ENCODE data around the gene ARHGAP10.

Gene ARHGAP10

DNA sequence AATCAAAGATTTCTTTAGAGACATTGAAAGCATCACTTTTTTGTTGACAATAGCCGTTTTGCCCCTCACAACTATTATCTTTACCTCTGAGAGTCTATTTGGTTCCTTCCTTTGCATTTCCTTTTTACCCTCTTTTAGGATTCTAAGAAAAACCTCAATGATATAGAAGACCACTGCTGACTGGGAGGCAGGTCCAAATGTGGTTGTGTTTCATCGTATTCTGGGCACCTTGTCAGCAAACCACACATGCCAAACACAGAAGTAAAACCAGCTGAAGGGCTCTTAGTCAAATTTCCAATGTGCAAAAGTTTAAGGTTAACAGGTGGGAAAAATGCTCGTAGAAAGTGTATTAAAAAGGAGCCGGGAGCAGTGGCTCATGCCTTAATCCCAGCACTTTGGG is 42.8 kb upstream of the ARHGAP10 start:
- no peak for DNase-seq
- H3K4me1 ChIP-seq: no peaks in the 10 kb centered on the region
- TF ChIP-seq, protein P1, sequence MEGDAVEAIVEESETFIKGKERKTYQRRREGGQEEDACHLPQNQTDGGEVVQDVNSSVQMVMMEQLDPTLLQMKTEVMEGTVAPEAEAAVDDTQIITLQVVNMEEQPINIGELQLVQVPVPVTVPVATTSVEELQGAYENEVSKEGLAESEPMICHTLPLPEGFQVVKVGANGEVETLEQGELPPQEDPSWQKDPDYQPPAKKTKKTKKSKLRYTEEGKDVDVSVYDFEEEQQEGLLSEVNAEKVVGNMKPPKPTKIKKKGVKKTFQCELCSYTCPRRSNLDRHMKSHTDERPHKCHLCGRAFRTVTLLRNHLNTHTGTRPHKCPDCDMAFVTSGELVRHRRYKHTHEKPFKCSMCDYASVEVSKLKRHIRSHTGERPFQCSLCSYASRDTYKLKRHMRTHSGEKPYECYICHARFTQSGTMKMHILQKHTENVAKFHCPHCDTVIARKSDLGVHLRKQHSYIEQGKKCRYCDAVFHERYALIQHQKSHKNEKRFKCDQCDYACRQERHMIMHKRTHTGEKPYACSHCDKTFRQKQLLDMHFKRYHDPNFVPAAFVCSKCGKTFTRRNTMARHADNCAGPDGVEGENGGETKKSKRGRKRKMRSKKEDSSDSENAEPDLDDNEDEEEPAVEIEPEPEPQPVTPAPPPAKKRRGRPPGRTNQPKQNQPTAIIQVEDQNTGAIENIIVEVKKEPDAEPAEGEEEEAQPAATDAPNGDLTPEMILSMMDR (IDR thresholded peaks at IDR 0.05): no peak
- H3K27ac ChIP-seq: no peak overlapping the region
- H3K27me3 ChIP-seq: peaks cover 0 to 4% of the 10 kb centered on the region in 2 donors
- H3K9me3 ChIP-seq: no peaks in the 10 kb centered on the region
- no peak overlapping the region for H3K4me3 ChIP-seq
- H3K36me3 ChIP-seq: no peaks in the 10 kb centered on the region
- intact Hi-C loops (cut with DNase I; ENCODE audit: low total_unique reads): no loop called here

DNA sequence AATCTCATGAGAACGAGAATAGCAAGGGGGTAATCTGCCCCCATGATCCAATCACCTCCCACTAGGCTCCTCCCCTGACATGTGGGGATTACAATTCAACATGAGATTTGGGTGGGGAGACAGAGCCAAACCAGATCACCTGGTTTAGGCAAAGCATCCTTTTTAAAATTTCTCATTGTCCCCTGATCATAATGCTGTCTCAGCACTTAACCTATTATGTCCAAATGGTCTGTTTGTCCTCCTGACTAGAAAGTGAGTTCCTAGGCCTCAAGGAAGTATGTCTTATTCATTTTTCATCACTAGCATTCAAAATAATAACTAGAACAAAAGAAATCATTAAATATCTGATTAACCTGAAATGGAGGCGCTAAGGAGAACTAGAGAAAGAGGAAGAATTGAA is 40.1 kb upstream of the ARHGAP10 start:
- TF ChIP-seq, protein P1 (IDR thresholded peaks at IDR 0.05): no peak
- no peak for DNase-seq
- no peaks in the 10 kb centered on the region for H3K4me1 ChIP-seq
- H3K27me3 ChIP-seq: peaks cover 0 to 4% of the 10 kb centered on the region in 2 donors
- H3K4me3 ChIP-seq: no peak overlapping the region
- intact Hi-C loops (cut with DNase I; ENCODE audit: low total_unique reads): no loop called here
- no peaks in the 10 kb centered on the region for H3K36me3 ChIP-seq
- no peaks in the 10 kb centered on the region for H3K9me3 ChIP-seq
- H3K27ac ChIP-seq: no peak overlapping the region

DNA sequence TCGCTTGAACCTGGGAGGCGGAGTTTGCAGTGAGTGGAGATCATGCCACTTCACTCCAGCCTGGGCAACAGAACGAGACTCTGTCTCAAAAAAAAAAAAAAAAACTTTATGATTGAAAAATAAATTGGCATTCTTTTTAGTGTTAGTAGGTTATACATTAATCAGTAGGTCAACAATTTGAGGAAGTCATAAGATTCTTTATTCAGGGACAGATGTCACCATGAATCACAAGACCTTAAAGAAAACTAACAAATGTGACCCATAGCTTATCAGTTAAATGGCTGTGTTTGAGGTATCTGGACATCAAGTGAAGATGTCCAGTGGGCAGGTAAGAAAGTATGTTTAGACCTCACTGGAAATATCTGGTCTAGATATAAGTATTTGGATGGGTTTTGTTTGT is 38.7 kb upstream of the ARHGAP10 start:
- Histone ChIP-seq H3K36me3 (no peaks in the 10 kb centered on the region), H3K4me3 (no peak overlapping the region)
- intact Hi-C loops (cut with DNase I; ENCODE audit: low total_unique reads): no loop called here

DNA sequence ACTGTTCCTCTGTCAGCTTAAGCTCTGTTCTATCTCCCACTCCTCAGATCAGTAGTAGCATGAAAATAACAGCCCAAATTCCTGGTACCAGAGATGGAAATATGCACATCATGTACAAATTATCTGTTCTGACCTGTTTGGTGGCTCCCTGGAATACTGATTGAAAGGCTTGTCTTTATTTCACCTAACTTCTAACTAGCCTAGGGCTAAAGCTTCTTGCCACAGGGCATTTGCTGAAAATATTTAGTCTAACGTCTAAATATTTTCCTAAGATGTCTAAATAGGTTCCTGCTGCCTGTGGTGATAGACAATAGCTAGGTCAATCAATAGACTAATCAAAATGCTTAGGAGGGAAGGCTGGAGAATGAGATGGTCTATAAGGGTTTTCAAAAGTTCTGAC is 35.0 kb upstream of the ARHGAP10 start:
- Histone ChIP-seq H3K36me3 (no peaks in the 10 kb centered on the region), H3K4me3 (no peak overlapping the region), H3K9me3 (peaks cover 0 to 8% (median 0%) of the 10 kb centered on the region in 3 donors), H3K4me1 (no peaks in the 10 kb centered on the region), H3K27me3 (no peaks in the 10 kb centered on the region), H3K27ac (no peak overlapping the region)
- intact Hi-C loops (cut with DNase I; ENCODE audit: low total_unique reads): no loop called here
- TF ChIP-seq, protein P1 (IDR thresholded peaks at IDR 0.05): no peak
- DNase-seq: no peak

More for the DNA sequence above, 38.7 kb upstream of the ARHGAP10 start:
- DNase-seq: no peak
- H3K27me3 ChIP-seq: peaks cover 0 to 4% of the 10 kb centered on the region in 2 donors
- H3K9me3 ChIP-seq: no peaks in the 10 kb centered on the region
- no peaks in the 10 kb centered on the region for H3K4me1 ChIP-seq
- TF ChIP-seq, protein P1 (IDR thresholded peaks at IDR 0.05): no peak
- H3K27ac ChIP-seq: no peak overlapping the region

DNA sequence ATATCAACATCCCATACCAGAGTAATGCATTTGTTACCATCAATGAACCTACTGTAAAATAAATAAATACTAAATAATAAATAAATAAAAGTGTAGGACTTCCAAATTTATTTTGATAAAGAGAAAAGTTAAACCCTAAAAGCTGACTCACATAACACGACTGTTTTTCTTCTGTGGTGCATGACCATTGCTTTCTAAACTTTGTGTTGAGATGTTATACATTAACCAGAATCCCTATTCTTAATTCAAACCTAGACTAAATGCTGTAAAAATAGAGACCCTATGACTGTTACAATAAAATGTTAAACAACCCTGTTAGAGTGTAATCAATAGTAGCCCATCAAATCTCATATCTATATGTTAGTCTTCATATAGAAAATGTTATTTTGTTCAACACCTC is 27.0 kb upstream of the ARHGAP10 start:
- Histone ChIP-seq H3K36me3 (no peaks in the 10 kb centered on the region), H3K27ac (no peak overlapping the region), H3K4me3 (no peak overlapping the region), H3K27me3 (no peaks in the 10 kb centered on the region), H3K4me1 (peaks cover 0 to 8% (median 0%) of the 10 kb centered on the region in 4 donors), H3K9me3 (peaks cover 0 to 4% (median 0%) of the 10 kb centered on the region in 3 donors)
- TF ChIP-seq, protein P1 (IDR thresholded peaks at IDR 0.05): no peak
- no peak for DNase-seq
- intact Hi-C loops (cut with DNase I; ENCODE audit: low total_unique reads): no loop called here

Measured in tibial artery (tissue), 4 donors.